ENCODE data around the gene ANO2.
"Not testable (repeated sequence)": the region's sequence is repeated elsewhere in the genome, so short reads cannot be mapped to it uniquely, and the experiment has no call there.

The ANO2 gene

GRCh38 chr12:5715021-5715420, 230.0 kb downstream of the ANO2 start:
- no peak for DNase-seq

DNA sequence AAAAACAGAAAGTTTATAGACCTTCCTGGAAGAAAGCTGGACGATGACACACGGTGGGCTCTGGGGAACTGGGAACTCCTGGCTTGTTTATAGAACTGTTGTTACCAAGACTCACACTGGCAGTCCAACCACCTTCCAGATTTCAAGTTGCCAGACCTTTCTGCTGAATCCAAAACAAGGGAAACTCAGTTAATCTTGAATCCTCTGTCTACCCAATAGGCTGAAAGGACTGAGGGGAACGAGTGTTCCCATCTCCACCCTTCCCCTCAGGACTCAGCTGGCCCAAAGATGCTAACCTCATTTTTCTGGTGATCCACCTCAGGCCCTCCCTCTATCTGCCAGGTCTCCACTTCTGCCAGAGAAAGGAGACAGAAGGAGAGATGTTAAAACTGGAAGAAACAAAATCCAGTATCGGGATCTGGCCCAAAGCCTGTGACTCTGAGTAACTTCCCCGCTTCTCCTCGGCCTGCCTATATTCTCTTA, 231.4 kb downstream of the ANO2 start:
- DNase-seq: no peak

DNA sequence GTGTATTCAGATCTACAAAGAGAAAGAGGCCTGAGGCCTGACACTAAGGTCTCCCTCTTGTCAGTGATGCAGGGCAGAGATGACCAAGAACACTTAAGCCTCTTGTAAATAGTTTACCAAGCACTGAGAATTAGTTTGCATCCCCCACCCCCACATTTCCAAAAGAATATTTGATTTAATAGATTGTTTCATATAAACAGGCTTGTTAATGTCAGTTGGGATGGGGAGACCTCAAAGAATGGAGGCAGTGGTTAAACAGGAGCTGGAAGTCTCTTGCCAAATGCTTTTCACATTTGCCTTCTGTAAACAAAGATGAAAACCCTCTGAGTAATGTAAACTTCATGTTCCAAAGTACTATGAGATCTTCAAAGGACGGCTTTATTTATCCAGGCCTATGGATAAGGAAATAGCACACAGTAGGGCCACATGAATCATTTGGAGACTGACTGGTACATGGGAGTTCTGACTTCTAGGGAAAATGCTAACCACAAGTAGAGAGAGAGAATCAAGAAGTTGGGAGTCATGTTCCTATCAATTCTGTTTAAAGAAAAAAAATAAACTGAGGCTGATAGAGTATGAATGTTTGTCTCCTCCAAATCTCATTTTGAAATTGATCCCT, 234.7 kb downstream of the ANO2 start:
- DNase-seq: no peak

GRCh38 chr12:5708371-5708770, 236.7 kb downstream of the ANO2 start:
- no peak for DNase-seq

DNA sequence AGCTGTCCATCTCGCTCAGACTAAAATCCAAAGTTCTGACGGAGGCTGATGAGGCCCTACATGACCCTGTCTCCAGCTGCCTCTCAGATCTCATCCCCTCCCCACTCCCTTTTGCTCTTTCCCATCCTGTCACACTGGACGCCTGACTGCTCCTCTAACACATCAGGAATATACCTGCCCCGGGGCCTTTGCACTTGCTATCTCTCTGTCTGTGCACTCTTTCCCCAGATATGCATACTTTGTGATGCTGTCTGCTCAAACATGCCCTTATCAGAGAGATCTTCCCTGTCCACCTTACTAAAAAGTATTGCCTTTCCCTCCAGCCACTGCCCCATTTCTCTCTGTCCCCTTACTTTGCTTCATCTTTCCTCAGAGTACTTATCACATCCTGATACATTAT, 238.8 kb downstream of the ANO2 start:
- DNase-seq: no peak

- no peak for DNase-seq
Measured at GRCh38 chr12:5705791-5706190, 239.3 kb downstream of the ANO2 start.

GRCh38 chr12:5694759-5695409, 250.2 kb downstream of the ANO2 start:
- no peak for DNase-seq

DNA sequence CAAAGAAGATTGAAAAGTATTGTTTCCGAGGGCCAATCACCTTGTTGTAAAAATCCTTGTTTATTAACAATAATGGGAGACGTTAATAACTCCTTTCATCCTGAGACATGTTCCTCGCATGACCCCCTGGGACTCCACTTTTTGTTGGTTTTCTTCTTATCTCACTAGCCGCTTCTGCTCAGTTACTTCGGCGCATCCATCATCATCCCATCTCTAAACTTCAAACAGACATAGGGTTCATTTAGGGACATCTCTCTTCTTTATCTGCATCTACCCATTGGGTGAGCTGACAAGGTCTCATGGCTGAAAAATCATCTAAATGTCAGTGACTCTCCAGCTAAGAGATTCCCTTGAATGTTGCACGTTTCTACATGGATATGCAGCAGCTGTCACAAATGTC, 252.2 kb downstream of the ANO2 start:
- DNase-seq: no peak

DNA sequence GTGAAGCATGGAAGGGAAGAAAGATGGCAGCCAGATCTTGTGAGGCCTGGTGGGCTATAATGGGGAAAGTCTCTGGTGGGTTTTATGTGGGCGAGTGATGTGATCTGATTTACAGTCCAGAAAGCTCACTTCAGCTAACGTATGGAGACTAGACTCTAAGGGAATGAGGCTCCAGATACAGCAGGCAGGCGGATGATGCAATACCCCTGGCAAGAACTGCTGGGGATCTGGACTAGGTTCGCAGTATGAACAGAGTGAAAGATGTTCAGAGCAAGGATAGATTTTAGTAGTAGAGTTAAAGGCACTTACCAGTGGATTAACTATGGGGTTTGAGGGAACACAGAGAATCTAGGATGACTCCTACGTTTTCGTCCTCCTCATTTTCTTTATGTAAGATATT, 253.1 kb downstream of the ANO2 start:
- no peak for DNase-seq

DNA sequence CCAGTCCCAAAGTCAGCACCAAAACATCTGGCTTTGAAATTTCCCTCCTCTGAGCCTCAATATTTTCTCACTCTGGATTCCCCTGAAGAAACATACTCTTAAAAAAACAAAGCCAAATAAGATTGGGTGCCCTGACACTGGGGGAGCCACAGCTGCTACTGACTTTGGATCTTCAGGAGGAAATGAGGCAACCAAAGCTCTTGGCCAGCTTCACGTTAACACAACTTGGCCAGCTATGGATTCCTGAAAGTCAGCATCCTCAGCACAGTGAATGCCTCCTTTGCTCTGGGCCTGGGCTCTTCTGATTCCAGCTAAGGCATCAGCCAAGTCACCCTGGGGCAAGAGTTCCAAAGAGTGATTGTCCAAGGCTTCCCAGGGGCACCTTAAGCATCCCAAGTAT, 254.8 kb downstream of the ANO2 start:
- no peak for DNase-seq

- no peak for DNase-seq
Measured at GRCh38 chr12:5689773-5690172, 255.3 kb downstream of the ANO2 start.

- no peak for DNase-seq
Measured at GRCh38 chr12:5688226-5688625, 256.8 kb downstream of the ANO2 start.

- no peak for DNase-seq
Measured at GRCh38 chr12:5685935-5686334, 259.1 kb downstream of the ANO2 start.

GRCh38 chr12:5684989-5685388, 260.1 kb downstream of the ANO2 start:
- DNase-seq: no peak

GRCh38 chr12:5682581-5682980, 262.5 kb downstream of the ANO2 start:
- no peak for DNase-seq

DNA sequence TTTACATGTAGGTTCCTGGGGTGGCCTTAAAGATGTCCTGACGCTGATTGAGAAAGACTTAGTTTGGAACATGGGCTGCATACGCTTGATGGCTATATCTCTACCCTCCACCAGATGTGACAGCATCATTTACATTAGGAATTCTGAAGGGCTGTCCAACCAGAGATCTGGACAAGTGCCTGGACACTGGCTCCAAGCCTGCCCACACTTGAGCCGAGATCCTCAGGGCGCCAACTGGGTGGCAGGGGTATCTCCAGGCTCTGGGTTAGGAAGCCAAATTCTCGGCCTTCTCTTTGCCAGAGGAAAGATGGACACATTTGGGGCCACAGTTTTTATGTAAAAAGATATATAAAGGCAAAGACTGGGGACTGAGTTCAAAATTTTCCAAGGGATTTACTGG, 266.9 kb downstream of the ANO2 start:
- DNase-seq: no peak

GRCh38 chr12:5669624-5670023, 275.4 kb downstream of the ANO2 start:
- DNase-seq: not testable (repeated sequence)

GRCh38 chr12:5665615-5666014, 279.4 kb downstream of the ANO2 start:
- DNase-seq: no peak

DNA sequence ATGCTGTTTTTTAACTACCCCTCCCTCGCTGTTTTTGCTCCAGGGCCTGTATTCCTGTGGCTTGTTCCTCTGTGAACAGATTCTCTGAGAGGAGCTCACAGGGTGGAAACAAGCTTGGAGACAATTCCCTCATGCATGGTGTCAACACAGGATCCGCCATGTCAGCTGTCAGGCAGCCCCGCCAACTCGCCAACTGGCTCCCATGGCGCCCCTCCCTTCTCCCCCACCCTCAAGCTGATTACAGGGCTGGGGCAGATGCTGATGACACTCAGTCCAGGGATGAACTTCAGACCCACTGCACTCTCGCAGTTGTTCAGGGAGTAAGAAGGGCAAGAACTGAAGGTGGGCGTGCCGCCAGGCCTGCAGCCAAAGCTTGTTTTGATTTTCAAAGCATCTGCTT, 283.2 kb downstream of the ANO2 start:
- no peak for DNase-seq

GRCh38 chr12:5660238-5660637, 284.8 kb downstream of the ANO2 start:
- DNase-seq: no peak

GRCh38 chr12:5658339-5658941, 286.6 kb downstream of the ANO2 start:
- DNase-seq: not testable (repeated sequence)

- DNase-seq: no peak
Measured at GRCh38 chr12:5656836-5657235, 288.2 kb downstream of the ANO2 start.

DNA sequence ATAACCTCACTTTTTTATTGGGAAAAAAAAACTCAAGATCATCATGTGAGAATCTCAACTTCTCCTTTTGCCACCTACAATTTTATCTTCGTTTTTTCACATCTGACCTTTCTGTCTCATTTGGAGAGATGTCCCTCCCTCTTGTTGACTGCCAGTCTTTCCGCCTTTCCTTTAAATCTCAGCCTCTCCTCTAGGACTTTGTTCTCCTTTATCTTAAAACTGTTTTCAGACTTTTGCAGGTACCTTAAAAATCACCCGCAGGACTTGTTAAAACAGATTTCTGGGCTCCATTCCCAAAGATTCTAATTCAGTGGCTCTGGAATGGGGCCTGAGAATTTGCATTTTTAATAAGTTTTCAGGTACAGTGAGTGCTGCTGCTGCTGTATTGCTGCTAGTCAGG, 289.9 kb downstream of the ANO2 start:
- no peak for DNase-seq

- DNase-seq: no peak
Measured at GRCh38 chr12:5654019-5654418, 291.0 kb downstream of the ANO2 start.
